Tibial nerve (tissue), 4 donors: ENCODE data around the gene FXYD7. TPM values are rescaled to one million over a fixed set of nuclear protein-coding genes. Genes with fewer than 3 reads are reported as not detected.

Experiments
- DNase-seq, 2 donors: peaks; one replicate each; pipeline ENCODE4 v3.0.0-alpha.2; 2019; ENCODE audit warnings: low spot score in 2 of 2
- H3K27ac ChIP-seq, 4 donors: fragments of 200-600 bp; sonication (generic) in 3 of 4; one replicate each; pipeline ENCODE4 v1.5.1; 2017 to 2019; ENCODE audit warnings: mild to moderate bottlenecking in 1 of 4
- H3K27me3 ChIP-seq, 2 donors: fragments of 200-600 bp; sonication (generic) in 1 of 2; one replicate each; pipeline versions ENCODE4 v1.5.1 to v1.6.0; 2017 to 2019
- H3K36me3 ChIP-seq, 3 donors: fragments of 200-600 bp; sonication (generic); one replicate each; pipeline ENCODE4 v1.5.1; 2018 to 2019
- H3K4me1 ChIP-seq, 4 donors: fragments of 200-600 bp; sonication (generic) in 3 of 4; one replicate each; pipeline ENCODE4 v1.5.1; 2017 to 2019
- H3K4me3 ChIP-seq, 4 donors: fragments of 200-600 bp; sonication (generic) in 3 of 4; one replicate each; pipeline ENCODE4 v1.5.1; 2017 to 2019; ENCODE audit warnings: mild to moderate bottlenecking in 1 of 4, moderate library complexity in 1 of 4
- H3K9me3 ChIP-seq, 4 donors: fragments of 200-600 bp; sonication (generic) in 3 of 4; one replicate each; pipeline ENCODE4 v1.5.1; 2017 to 2019
- EP300 ChIP-seq, 2 donors: sonication (generic); formaldehyde crosslinking; IDR thresholded peaks; one replicate each; pipeline ENCODE4 v1.6.1; 2017; ENCODE audit warnings: antibody characterized with exemption in 2 of 2, mild to moderate bottlenecking in 1 of 2
- POLR2A ChIP-seq, 2 donors: fragments of 450-650 bp; IDR thresholded peaks; one replicate each; pipeline ENCODE4 v1.6.1; 2017; ENCODE audit warnings: antibody characterized with exemption in 2 of 2, mild to moderate bottlenecking in 2 of 2, moderate library complexity in 2 of 2
- WGBS, 2 donors: methylation state at CpG; one replicate each; pipeline ENCODE4 v1.1.5; 2018; 5-methylcytosine and 5-hydroxymethylcytosine counted together
- total RNA-seq, 4 donors: library from RNA; depleted of rRNA; stranded (reverse); fragments of >200 nt; gene quantifications; one replicate each; pipeline ENCODE4 v1.1.0, GENCODE V29; 2016
- TF ChIP-seq, protein P1 (sequence below), 5 experiments: fragments of 200-600 bp in 3 of 5; fragments of 450-650 bp in 2 of 5; sonication (generic) in 3 of 5; IDR thresholded peaks; one replicate each; pipeline ENCODE4 v1.5.1; 2016 to 2019; ENCODE audit warnings: antibody characterized with exemption in 5 of 5, mild to moderate bottlenecking in 3 of 5, moderate library complexity in 2 of 5

The FXYD7 gene
- total RNA-seq, 4 donors from 2014 or later, result 2.5 to 5.9 (median 5.7) TPM; not detected in 1

GRCh38 chr19:35153701-35154524 is 10.9 kb downstream of the FXYD7 start:
- peaks cover 0 to 35% of the 10 kb centered on the region in 2 donors for H3K27me3 ChIP-seq

GRCh38 chr19:35154525-35155406 is 11.7 kb downstream of the FXYD7 start, which contains the start of gene FXYD5:
Gene FXYD5 (plus strand): TSS chr19:35154735. CDS start chr19:35155551, 816 bp downstream.
- no peak for DNase-seq
- Histone ChIP-seq H3K4me1 (peaks cover 0 to 37% (median 5%) of the 10 kb centered on the region in 4 donors), H3K9me3 (no peaks in the 10 kb centered on the region), H3K36me3 (peaks cover 0 to 26% (median 9%) of the 10 kb centered on the region in 3 donors), H3K4me3 (peak within 1 kb of the TSS; percentile 28 to 63 (median 48)), H3K27me3 (peaks cover 0 to 35% of the 10 kb centered on the region in 2 donors), H3K27ac (peak within 1 kb of the TSS; percentile 38 to 87 (median 66))
- TF ChIP-seq, protein P1, sequence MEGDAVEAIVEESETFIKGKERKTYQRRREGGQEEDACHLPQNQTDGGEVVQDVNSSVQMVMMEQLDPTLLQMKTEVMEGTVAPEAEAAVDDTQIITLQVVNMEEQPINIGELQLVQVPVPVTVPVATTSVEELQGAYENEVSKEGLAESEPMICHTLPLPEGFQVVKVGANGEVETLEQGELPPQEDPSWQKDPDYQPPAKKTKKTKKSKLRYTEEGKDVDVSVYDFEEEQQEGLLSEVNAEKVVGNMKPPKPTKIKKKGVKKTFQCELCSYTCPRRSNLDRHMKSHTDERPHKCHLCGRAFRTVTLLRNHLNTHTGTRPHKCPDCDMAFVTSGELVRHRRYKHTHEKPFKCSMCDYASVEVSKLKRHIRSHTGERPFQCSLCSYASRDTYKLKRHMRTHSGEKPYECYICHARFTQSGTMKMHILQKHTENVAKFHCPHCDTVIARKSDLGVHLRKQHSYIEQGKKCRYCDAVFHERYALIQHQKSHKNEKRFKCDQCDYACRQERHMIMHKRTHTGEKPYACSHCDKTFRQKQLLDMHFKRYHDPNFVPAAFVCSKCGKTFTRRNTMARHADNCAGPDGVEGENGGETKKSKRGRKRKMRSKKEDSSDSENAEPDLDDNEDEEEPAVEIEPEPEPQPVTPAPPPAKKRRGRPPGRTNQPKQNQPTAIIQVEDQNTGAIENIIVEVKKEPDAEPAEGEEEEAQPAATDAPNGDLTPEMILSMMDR (IDR thresholded peaks at IDR 0.05), result peak in 1 of 5 experiments; percentile 6
- TF ChIP-seq POLR2A (IDR thresholded peaks at IDR 0.05) (peak in 1 of 2 donors; percentile 34), EP300 (IDR thresholded peaks at IDR 0.05) (peak in 1 of 2 donors; percentile 51)
- 2 to 3% methylated on average over 46 to 49 of the region's 49 CpGs for WGBS, 2 donors

More at GRCh38 chr19:35153701-35154524, 10.9 kb downstream of the FXYD7 start:
- Histone ChIP-seq H3K36me3 (peaks cover 0 to 17% (median 6%) of the 10 kb centered on the region in 3 donors), H3K4me1 (peaks cover 0 to 37% (median 5%) of the 10 kb centered on the region in 4 donors), H3K9me3 (no peaks in the 10 kb centered on the region), H3K27ac (peak overlapping the region in 3 of 4 donors; percentile 53 to 87 (median 78)), H3K4me3 (peak overlapping the region; percentile 28 to 63 (median 48))
- TF ChIP-seq POLR2A (IDR thresholded peaks at IDR 0.05), result no peak
- TF ChIP-seq, protein P1 (IDR thresholded peaks at IDR 0.05), result peak; percentile 12 to 63 (median 53)
- DNase-seq, result no peak
- WGBS, 2 donors, result 3% methylated on average over 34 to 36 of the region's 36 CpGs

GRCh38 chr19:35155441-35155840 is 12.4 kb downstream of the FXYD7 start:
- H3K27me3 ChIP-seq, result peaks cover 0 to 35% of the 10 kb centered on the region in 2 donors
- H3K4me3 ChIP-seq, result peak overlapping the region; percentile 28 to 63 (median 48)
- H3K36me3 ChIP-seq, result peaks cover 0 to 33% (median 9%) of the 10 kb centered on the region in 3 donors
- TF ChIP-seq EP300 (IDR thresholded peaks at IDR 0.05) (no peak), POLR2A (IDR thresholded peaks at IDR 0.05) (no peak)
- TF ChIP-seq, protein P1 (IDR thresholded peaks at IDR 0.05), result no peak
- H3K4me1 ChIP-seq, result peaks cover 0 to 37% (median 5%) of the 10 kb centered on the region in 4 donors
- H3K9me3 ChIP-seq, result no peaks in the 10 kb centered on the region
- no peak for DNase-seq
- WGBS, 2 donors, result 26 to 40% methylated on average over 5 to 14 of the region's 17 CpGs
- H3K27ac ChIP-seq, result peak overlapping the region in 2 of 4 donors; percentile 78 to 87

- DNase-seq, result no peak
- 94% methylated on average over 6 of the region's 6 CpGs for WGBS, 2 donors
- TF ChIP-seq, protein P1 (IDR thresholded peaks at IDR 0.05), result no peak
- no peak for TF ChIP-seq EP300 (IDR thresholded peaks at IDR 0.05)
- no peak for TF ChIP-seq POLR2A (IDR thresholded peaks at IDR 0.05)
- no peaks in the 10 kb centered on the region for H3K9me3 ChIP-seq
- H3K27me3 ChIP-seq, result peaks cover 0 to 35% of the 10 kb centered on the region in 2 donors
- H3K4me3 ChIP-seq, result peak overlapping the region in 1 of 4 donors; percentile 63
- H3K27ac ChIP-seq, result peak overlapping the region in 2 of 4 donors; percentile 78 to 87
- peaks cover 0 to 38% (median 9%) of the 10 kb centered on the region in 3 donors for H3K36me3 ChIP-seq
- H3K4me1 ChIP-seq, result peaks cover 0 to 37% (median 5%) of the 10 kb centered on the region in 4 donors
Observed at GRCh38 chr19:35155981-35156672, 13.1 kb downstream of the FXYD7 start.
